Naive B cell (primary cell): Measurements from ENCODE around the gene EDARADD. TPM values are rescaled to one million over a fixed set of nuclear protein-coding genes. Genes with fewer than 3 reads are reported as not detected.
"Not testable (repeated sequence)": the region's sequence is repeated elsewhere in the genome, so short reads cannot be mapped to it uniquely, and the experiment has no call there.

Source experiments
- ATAC-seq, 2 donors: fragments of 150-1000 bp; cut with Tn5 transposase; 2 replicates each; pipeline ENCODE4 v1.10.0; 2021; ENCODE audit warnings: low read depth in 2 of 2, mild to moderate bottlenecking in 2 of 2, moderate library complexity in 2 of 2
- DNase-seq: peaks from one replicate; pipeline ENCODE4 v3.0.0; 2022
- H3K27ac Mint-ChIP-seq, 6 donors: one replicate each; pipeline ENCODE4 v1.8.0; 2020 to 2022; ENCODE audit warnings: mild to moderate bottlenecking in 6 of 6, mixed read lengths in 6 of 6, moderate library complexity in 5 of 6, inconsistent platforms in 2 of 6
- H3K27me3 Mint-ChIP-seq, 3 donors: one replicate each; pipeline ENCODE4 v1.8.0; 2021 to 2022; ENCODE audit warnings: mixed read lengths in 3 of 3, mild to moderate bottlenecking in 1 of 3
- H3K36me3 Mint-ChIP-seq, 2 donors: one replicate each; pipeline ENCODE4 v1.8.0; 2020 to 2022; ENCODE audit warnings: mixed read lengths in 2 of 2, inconsistent platforms in 1 of 2, mild to moderate bottlenecking in 1 of 2
- H3K4me1 Mint-ChIP-seq, 3 donors: one replicate each; pipeline ENCODE4 v1.8.0; 2020 to 2022; ENCODE audit warnings: mixed read lengths in 3 of 3, inconsistent platforms in 1 of 3, mild to moderate bottlenecking in 1 of 3, moderate library complexity in 1 of 3
- H3K4me3 Mint-ChIP-seq, 8 donors: one replicate each; pipeline ENCODE4 v1.8.0; 2020 to 2022; ENCODE audit warnings: mild to moderate bottlenecking in 8 of 8, mixed read lengths in 8 of 8, moderate library complexity in 8 of 8, inconsistent platforms in 2 of 8
- H3K9me3 Mint-ChIP-seq, 7 donors: one replicate each; pipeline ENCODE4 v1.8.0; 2020 to 2022; ENCODE audit warnings: mixed read lengths in 7 of 7, mild to moderate bottlenecking in 5 of 7, inconsistent platforms in 2 of 7, moderate library complexity in 1 of 7
- polyA plus RNA-seq, 6 donors: library from polyadenylated mRNA; unstranded; fragments of 300-500 nt; fragmentation: Illumina TruSeq; gene quantifications; one replicate each; pipeline ENCODE4 v1.2.3, GENCODE V29; 2021; ENCODE audit warnings: low read depth in 6 of 6

EDARADD gene
- polyA plus RNA-seq, 6 donors from 2014 or later, result not detected

DNA sequence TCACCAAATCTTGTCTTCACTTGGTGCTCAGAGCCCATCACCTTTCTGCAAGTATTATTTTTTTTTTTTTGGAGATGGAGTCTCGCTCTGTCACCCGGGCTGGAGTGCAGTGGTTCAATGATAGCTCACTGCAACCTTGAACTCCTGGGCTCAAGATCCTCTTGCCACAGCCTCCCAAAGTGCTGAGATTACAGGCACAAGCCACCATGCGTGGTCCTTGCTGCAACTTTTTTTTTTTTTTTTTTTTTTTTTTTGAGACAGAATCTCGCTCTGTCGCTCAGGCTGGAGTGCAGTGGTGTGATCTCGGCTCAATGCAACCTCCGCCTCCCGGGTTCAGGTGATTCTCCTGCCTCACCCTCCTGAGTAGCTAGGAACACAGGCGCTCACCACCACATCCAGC lies 70.1 kb downstream of the EDARADD start:
- Mint-ChIP-seq H3K4me1 (peaks cover 22 to 26% (median 24%) of the 10 kb centered on the region in 3 donors), H3K27me3 (peaks cover 49 to 70% (median 58%) of the 10 kb centered on the region in 3 donors)
- H3K4me3 Mint-ChIP-seq, H3K27ac Mint-ChIP-seq, DNase-seq, H3K9me3 Mint-ChIP-seq, ATAC-seq, H3K36me3 Mint-ChIP-seq: not testable (repeated sequence)

DNA sequence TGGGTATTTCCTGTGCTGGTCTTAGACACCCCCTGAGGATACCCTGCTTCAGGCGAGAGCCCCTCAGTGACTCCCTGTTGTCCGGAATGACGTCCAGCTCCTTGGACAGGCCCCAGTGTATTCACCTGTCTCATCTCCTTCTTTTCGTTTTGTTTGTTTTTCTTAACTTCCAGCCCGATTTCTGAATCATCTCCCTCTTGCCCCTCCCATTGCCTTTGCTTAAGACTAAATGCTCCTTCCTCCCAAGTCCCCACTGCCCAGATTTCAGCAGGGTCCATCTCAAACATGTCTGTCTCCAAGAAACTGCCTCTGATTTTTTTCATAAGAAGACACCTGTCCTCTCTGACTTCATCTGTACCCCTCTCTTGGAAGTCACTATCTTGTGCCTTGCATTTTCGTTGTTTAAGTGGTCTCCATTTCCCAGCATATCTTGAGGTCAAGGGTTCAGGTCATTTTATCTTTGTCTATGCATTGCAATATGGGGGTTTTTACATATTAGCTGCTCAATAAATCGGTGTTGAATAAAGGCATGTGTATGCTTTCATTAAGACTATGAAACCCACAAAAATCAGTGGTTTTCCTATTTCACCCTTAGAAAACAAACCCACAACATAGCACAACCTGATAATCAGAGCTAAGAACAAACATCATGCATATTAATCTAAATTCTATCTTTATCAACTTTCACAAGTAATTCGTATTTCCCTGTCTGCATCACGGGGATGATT lies 71.3 kb downstream of the EDARADD start:
- Mint-ChIP-seq H3K27ac (peak overlapping the region in 3 of 6 donors; percentile 29 to 76 (median 45)), H3K4me3 (peak overlapping the region in 5 of 8 donors; percentile 10 to 69 (median 61)), H3K36me3 (no peaks in the 10 kb centered on the region), H3K27me3 (peaks cover 45 to 62% (median 52%) of the 10 kb centered on the region in 3 donors), H3K9me3 (peaks cover 0 to 2% (median 0%) of the 10 kb centered on the region in 7 donors), H3K4me1 (peaks cover 22 to 26% (median 24%) of the 10 kb centered on the region in 3 donors)
- DNase-seq (no peak), ATAC-seq (peak; percentile 15 to 18)

DNA sequence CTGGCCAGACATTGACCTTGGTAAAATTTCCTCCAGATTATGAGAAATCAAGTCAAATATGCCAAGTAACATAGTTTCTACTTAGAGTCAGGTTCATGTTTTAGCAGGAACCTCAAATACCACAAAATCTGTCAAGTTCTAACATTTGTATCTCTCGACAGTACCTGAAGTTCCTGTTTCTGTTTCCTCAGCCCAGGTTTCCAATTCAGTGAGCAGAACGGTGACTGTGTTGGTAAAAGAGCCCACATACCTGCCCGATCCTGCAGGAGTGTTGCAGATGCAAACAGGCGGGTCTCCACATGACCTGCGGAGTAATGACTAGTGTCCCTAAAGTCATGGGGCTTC lies 71.8 kb downstream of the EDARADD start:
- no peaks in the 10 kb centered on the region for H3K36me3 Mint-ChIP-seq
- H3K27me3 Mint-ChIP-seq, result peaks cover 44 to 60% (median 51%) of the 10 kb centered on the region in 3 donors
- H3K4me3 Mint-ChIP-seq, result peak overlapping the region in 7 of 8 donors; percentile 10 to 69 (median 47)
- peak; percentile 95 to 98 for ATAC-seq
- peak overlapping the region in 3 of 6 donors; percentile 29 to 87 (median 57) for H3K27ac Mint-ChIP-seq
- peaks cover 0 to 2% (median 0%) of the 10 kb centered on the region in 7 donors for H3K9me3 Mint-ChIP-seq
- peaks cover 22 to 26% (median 24%) of the 10 kb centered on the region in 3 donors for H3K4me1 Mint-ChIP-seq
- peak; percentile 38 for DNase-seq

DNA sequence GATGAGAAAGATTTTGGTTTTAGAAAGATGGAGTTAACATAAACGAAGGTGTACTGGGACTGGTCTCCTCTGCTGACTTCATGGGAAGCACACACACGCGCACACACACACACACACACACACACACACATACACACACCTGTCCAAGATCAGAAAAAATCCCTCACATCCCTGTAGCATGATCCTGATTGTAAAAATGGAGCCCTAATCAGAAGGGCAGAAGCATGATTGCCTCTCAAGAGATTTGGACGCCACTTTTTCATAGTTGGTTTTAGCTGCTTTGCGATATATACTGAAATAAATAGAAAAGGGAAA lies 73.2 kb downstream of the EDARADD start:
- H3K9me3 Mint-ChIP-seq, result peaks cover 0 to 2% (median 0%) of the 10 kb centered on the region in 7 donors
- DNase-seq, result no peak
- no peak for ATAC-seq
- H3K36me3 Mint-ChIP-seq, result no peaks in the 10 kb centered on the region
- H3K27me3 Mint-ChIP-seq, result peaks cover 38 to 47% (median 41%) of the 10 kb centered on the region in 3 donors
- no peak overlapping the region for H3K4me3 Mint-ChIP-seq
- peaks cover 22 to 26% (median 24%) of the 10 kb centered on the region in 3 donors for H3K4me1 Mint-ChIP-seq
- peak overlapping the region in 1 of 6 donors; percentile 39 for H3K27ac Mint-ChIP-seq

DNA sequence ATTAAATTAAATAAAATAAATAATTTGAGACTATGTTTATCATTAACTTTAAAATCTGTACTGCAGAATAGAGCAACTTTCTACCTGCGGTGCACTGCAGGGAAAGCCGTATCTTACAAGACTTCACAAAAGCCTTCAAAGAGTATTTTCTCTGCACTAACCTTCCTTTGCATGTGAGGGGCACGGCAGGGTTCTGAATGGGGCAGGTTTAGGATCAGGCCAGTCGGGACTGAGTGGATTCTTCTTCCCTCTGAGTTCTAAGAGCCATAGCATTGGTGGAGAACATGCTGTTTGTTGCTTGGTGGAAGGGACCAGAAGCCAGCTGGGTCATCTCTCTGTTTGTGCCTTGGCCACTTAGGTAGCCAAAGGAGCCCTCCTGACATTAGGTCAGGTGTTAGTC lies 74.5 kb downstream of the EDARADD start:
- H3K4me3 Mint-ChIP-seq, result no peak overlapping the region
- H3K27ac Mint-ChIP-seq, result no peak overlapping the region

DNA sequence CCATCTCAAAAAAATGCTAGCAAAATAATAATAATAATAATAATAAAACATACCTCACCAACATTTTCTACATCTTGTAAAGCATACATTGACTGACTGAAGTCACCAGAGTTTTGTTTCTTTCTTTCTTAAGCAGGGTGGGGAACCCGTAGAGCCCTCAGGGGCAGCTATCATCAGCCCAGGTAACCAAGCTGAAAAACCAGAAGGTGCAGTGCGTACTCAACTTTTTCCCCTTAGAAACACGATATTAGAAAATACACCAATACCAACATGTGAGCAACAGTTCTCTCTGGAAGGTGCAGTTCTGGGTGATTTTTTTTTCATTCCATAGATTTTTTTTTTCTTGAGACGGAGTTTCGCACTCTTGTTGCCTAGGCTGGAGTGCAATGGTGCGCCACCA lies 75.4 kb downstream of the EDARADD start:
- Mint-ChIP-seq H3K36me3 (no peaks in the 10 kb centered on the region), H3K4me1 (peaks cover 22 to 23% (median 23%) of the 10 kb centered on the region in 3 donors), H3K27me3 (peaks cover 33 to 41% (median 34%) of the 10 kb centered on the region in 3 donors), H3K9me3 (peaks cover 0 to 2% (median 0%) of the 10 kb centered on the region in 7 donors), H3K4me3 (no peak overlapping the region), H3K27ac (peak overlapping the region in 1 of 6 donors; percentile 38)
- DNase-seq (no peak), ATAC-seq (no peak)

More for the DNA sequence above, 74.5 kb downstream of the EDARADD start:
- H3K27me3 Mint-ChIP-seq, result peaks cover 37 to 41% (median 38%) of the 10 kb centered on the region in 3 donors
- H3K4me1 Mint-ChIP-seq, result peaks cover 22 to 26% (median 24%) of the 10 kb centered on the region in 3 donors
- H3K9me3 Mint-ChIP-seq, result peaks cover 0 to 2% (median 0%) of the 10 kb centered on the region in 7 donors
- no peaks in the 10 kb centered on the region for H3K36me3 Mint-ChIP-seq
- ATAC-seq, result no peak
- DNase-seq, result no peak

DNA sequence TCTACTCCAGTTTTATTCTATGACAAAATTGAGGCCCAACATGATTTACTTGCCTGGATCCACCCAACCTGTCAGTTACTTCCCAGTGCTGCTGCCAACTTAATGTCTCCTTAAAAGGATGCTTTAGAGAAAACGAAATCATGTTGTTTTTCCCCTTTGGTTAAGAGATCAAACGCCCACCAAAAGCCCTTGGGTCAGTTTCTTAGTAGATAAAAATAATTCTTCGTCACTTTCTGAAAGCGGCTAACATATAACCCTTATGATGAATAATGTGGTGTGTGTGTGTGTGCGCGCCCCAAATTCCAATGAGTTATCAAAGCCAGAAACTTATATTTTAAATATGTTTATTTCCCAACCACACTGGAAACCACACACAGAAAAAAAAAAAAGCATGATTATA lies 77.0 kb downstream of the EDARADD start:
- no peaks in the 10 kb centered on the region for H3K9me3 Mint-ChIP-seq
- peaks cover 20 to 26% (median 24%) of the 10 kb centered on the region in 3 donors for H3K27me3 Mint-ChIP-seq
- H3K27ac Mint-ChIP-seq, result peak overlapping the region in 1 of 6 donors; percentile 47
- DNase-seq (no peak), ATAC-seq (no peak)
- no peak overlapping the region for H3K4me3 Mint-ChIP-seq
- H3K36me3 Mint-ChIP-seq, result no peaks in the 10 kb centered on the region
- peaks cover 6 to 9% (median 7%) of the 10 kb centered on the region in 3 donors for H3K4me1 Mint-ChIP-seq

DNA sequence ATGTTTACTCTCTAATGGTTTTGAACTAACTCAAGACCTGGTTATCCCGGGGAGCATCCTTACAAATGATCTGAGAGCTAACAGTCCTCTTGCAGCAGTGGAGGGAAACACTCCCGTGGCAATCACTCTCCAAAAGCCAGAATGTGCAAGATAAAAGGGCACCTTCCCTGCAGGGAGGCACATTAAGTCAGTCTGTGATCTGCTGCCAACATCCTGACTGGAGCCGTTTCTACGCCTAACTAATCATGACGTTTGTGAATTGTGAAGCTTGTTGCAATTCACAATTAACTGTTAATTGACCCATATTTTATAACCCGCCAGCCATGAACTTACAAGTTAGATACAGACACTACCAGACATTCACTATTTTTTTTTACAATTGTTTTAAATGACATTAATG lies 77.6 kb downstream of the EDARADD start:
- H3K27ac Mint-ChIP-seq, result no peak overlapping the region

DNA sequence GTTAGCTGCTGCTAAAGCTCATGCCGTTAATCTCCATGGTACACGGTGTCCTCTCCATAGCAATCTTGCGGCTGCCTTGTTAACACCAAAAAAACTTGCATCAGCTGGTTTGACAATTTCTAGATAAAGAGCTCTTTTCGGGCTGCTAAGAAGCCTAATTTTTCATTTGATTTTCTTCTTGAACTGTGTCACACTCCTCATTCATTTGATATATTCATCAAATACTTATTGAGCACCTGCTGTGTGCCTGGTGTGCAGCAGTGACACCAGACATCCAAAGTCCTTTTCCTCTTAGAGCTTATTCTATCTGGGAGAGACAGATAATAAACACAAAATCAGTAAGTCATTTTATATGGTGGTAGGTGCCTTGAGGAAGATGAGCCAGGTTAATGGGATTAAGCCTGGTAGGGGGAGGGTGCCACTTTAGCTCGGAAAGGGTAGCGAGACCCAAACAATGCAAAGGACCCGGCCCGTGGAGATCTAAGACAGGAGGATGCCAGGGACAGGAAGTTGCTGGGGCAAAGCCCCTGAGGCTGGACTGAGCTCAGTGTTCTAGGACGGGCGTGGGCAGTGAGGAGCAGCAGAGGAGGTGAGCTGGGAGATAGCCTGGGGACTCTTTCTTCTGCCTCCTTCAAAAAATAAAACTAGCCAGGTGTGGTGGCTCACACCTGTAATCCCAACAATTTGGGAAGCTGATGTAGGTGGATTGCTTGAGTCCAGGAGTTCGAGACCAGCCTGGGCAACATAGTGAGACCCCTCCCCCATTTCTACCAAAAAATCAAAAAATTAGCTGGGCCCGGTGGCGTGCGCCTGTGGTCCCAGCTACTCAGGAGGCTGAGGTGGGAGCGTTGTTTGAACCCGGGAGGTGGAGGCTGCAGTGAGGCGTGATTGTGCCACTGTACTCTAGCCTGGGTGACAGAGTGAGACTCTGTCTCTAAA lies 79.0 kb downstream of the EDARADD start:
- Mint-ChIP-seq H3K36me3 (no peaks in the 10 kb centered on the region), H3K27ac (no peak overlapping the region), H3K4me3 (peak overlapping the region in 1 of 8 donors; percentile 33), H3K27me3 (peaks cover 0 to 17% (median 13%) of the 10 kb centered on the region in 3 donors), H3K4me1 (no peaks in the 10 kb centered on the region), H3K9me3 (no peaks in the 10 kb centered on the region)
- ATAC-seq (no peak), DNase-seq (no peak)

More for the DNA sequence above, 77.6 kb downstream of the EDARADD start:
- Mint-ChIP-seq H3K4me3 (no peak overlapping the region), H3K36me3 (no peaks in the 10 kb centered on the region), H3K4me1 (peaks cover under 1 to 4% (median 1%) of the 10 kb centered on the region in 3 donors), H3K27me3 (peaks cover 15 to 21% (median 19%) of the 10 kb centered on the region in 3 donors), H3K9me3 (no peaks in the 10 kb centered on the region)
- DNase-seq, result no peak
- no peak for ATAC-seq

DNA sequence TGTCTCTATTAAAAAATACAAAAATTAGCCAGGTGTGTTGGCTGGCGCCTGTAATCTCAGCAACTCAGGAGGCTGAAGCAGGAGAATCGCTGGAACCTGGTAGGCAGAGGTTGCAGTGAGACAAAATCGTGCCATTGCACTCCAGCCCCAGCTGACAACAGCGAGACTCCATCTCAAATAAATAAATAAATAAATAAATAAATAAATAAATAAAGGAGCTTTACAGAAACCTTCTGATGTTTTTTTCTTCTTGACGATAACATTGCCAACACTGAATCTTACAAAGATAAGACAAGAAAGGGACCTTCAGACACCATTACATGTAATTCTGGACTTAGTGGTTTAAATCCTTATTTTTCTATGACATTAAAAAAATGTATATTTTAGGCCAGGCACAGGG lies 81.9 kb downstream of the EDARADD start:
- no peak overlapping the region for H3K27ac Mint-ChIP-seq
- no peak for ATAC-seq
- no peak for DNase-seq
- H3K9me3 Mint-ChIP-seq, result no peaks in the 10 kb centered on the region
- no peaks in the 10 kb centered on the region for H3K36me3 Mint-ChIP-seq
- H3K27me3 Mint-ChIP-seq, result peaks cover 0 to 17% (median 11%) of the 10 kb centered on the region in 3 donors
- H3K4me1 Mint-ChIP-seq, result no peaks in the 10 kb centered on the region
- H3K4me3 Mint-ChIP-seq, result no peak overlapping the region

DNA sequence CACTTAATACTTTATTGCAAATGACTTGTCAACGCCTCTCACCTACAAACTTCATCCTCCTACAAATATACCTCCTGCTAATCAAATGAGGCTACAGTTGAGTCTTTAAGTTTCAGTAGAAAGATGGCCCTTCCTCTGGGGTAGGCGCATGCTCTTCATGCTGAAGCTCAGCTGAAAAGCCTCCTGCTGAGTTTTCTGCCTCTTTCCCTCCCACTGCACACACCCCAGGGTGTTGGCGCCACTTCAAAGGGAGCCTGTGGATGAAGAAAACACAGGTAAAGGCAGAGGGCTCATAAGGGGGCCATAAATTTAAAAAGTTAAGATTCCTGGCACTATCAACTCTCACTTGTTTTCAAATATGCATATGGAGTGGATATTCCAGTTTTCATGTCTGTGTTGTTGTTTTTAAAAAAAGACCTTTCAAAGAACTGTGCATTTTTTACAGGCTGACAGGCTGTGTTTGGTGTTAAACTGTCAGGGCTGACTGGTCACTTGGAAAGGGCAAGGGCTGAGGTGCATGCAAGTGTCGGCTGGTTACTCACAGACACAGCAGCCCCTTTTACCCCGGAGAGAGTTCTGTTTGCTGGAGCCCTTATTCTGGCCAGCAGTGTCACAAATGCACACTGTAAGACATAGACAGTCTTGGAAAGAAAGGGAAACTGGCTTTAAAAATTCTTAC lies 86.8 kb downstream of the EDARADD start:
- Mint-ChIP-seq H3K36me3 (no peaks in the 10 kb centered on the region), H3K27me3 (peaks cover 0 to 8% (median 6%) of the 10 kb centered on the region in 3 donors), H3K4me1 (no peaks in the 10 kb centered on the region), H3K4me3 (no peak overlapping the region), H3K27ac (peak overlapping the region in 1 of 6 donors; percentile 14), H3K9me3 (no peaks in the 10 kb centered on the region)
- DNase-seq (no peak), ATAC-seq (no peak)

DNA sequence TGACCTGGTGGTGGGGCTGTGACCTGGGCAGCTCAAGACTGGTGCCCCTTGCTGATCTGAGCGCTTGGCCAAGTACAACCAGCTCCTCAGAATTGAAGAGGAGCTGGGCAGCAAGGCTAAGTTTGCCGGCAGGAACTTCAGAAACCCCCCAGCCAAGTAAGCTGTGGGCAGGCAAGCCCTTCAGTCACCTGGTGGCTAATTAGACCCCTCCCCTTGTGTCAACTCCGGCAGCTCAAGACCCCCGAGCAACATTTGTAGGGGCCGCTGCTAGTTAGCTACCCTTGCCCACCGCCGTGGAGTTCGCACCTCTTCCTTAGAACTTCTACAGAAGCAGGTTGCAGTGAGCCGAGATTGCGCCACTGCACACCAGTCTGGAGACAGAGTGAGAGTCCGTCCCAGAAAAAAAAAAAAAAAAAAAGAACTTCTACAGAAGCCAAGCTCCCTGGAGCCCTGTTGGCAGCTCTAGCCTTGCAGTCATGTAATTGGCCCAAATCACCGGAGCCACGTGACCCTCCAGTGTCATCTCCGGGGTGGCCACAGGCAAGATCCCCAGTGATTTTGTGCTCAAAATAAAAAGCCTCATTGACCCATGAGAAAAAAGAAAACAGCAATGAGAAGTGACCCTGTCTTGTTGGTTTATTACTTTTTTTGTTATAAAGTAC lies 90.4 kb downstream of the EDARADD start:
- ATAC-seq, result no peak
- Mint-ChIP-seq H3K4me1 (no peaks in the 10 kb centered on the region), H3K9me3 (no peaks in the 10 kb centered on the region), H3K27me3 (peaks cover 0 to 8% (median 0%) of the 10 kb centered on the region in 3 donors), H3K4me3 (no peak overlapping the region), H3K27ac (no peak overlapping the region), H3K36me3 (no peaks in the 10 kb centered on the region)
- DNase-seq, result no peak
